Measurements from ENCODE around the gene C15orf62.

GRCh38 chr15:40807028-40807887 is 37.5 kb downstream of the C15orf62 start, which contains the start of the genes DNAJC17 and ZFYVE19:
- TF ChIP-seq POLR2A (IDR thresholded peaks at IDR 0.05) (peak in 2 of 4 donors; percentile 36 to 59), CTCF (IDR thresholded peaks at IDR 0.05) (peak in 4 of 6 experiments; percentile 25 to 38 (median 36))

Data from upper lobe of left lung (tissue), 4 donors.